WERI-Rb-1 (cell line): ENCODE data around the gene EEF1A2.

ENCODE experiments used
- DNase-seq: peaks from one replicate; pipeline ENCODE4 v3.0.0-alpha.2; 2020
- H3K27ac ChIP-seq: fragments of 250-450 bp; sonication (Bioruptor Pico); 2 replicates; pipeline ENCODE4 v1.5.1; 2020; ENCODE audit warnings: mild to moderate bottlenecking, moderate library complexity
- H3K27me3 ChIP-seq: fragments of 250-450 bp; sonication (Bioruptor Pico); 2 replicates; pipeline ENCODE4 v1.5.1; 2021; ENCODE audit warnings: mild to moderate bottlenecking, low read depth, moderate library complexity; ENCODE audit not compliant: insufficient read depth, severe bottlenecking
- H3K36me3 ChIP-seq: fragments of 250-450 bp; sonication (Bioruptor Pico); 2 replicates; pipeline ENCODE4 v1.5.1; 2020; ENCODE audit warnings: mild to moderate bottlenecking, moderate library complexity
- H3K4me3 ChIP-seq: 2 replicates; pipeline ENCODE4 v1.5.1; 2011; ENCODE audit warnings: low read depth, mild to moderate bottlenecking, control low read depth, low read length
- H3K9me3 ChIP-seq: fragments of 250-450 bp; sonication (Bioruptor Pico); 2 replicates; pipeline ENCODE4 v1.5.1; 2021; ENCODE audit warnings: mild to moderate bottlenecking, moderate library complexity; ENCODE audit not compliant: severe bottlenecking
- TF ChIP-seq, protein P1 (sequence below): IDR thresholded peaks from 2 replicates; pipeline ENCODE4 v1.5.1; 2011; ENCODE audit warnings: low read depth, mild to moderate bottlenecking, control low read depth, inconsistent platforms, low read length

The EEF1A2 gene

DNA sequence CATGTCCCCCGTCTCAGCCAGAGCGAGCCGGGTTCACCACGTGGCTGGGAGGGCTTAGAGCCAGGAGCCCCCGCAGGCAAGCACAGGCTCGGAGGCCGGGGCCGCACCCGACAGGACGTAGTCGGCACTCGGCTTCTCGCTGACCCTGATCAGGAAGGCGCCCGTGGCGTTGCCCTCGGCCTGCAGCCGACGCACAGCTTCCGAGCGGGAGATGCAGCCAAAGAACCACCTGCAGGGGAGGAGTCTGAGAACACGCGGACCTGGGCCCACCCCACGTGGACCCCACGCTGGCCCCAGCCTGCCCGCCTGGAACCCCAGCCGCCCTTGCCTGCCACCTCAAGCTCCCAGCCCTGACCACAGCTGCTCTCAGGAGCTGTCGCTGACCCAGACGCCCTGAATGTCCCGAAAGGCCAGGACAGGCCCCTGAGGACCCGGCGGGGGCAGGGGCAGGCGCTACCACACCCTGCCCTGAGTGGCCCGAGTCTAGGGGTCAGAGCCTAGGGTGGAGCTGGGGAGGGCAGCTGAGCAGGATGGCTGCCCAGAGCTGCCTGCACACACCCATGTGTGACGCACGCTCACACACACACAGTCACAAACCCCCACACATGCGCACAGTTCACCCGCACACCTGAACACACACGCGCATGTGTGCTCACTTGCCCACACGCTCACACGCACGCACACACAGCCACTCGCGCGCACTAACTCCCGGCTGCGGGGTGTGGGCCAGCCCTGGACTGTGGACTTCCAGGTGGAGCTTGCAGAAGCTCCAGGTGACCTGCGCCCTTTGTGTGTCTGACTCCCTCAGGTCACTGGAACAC, 36.2 kb upstream of the EEF1A2 start:
- Histone ChIP-seq H3K4me3 (no peak overlapping the region), H3K36me3 (no peaks in the 10 kb centered on the region), H3K9me3 (no peaks in the 10 kb centered on the region), H3K27ac (no peak overlapping the region), H3K27me3 (no peaks in the 10 kb centered on the region)
- no peak for DNase-seq
- TF ChIP-seq, protein P1, sequence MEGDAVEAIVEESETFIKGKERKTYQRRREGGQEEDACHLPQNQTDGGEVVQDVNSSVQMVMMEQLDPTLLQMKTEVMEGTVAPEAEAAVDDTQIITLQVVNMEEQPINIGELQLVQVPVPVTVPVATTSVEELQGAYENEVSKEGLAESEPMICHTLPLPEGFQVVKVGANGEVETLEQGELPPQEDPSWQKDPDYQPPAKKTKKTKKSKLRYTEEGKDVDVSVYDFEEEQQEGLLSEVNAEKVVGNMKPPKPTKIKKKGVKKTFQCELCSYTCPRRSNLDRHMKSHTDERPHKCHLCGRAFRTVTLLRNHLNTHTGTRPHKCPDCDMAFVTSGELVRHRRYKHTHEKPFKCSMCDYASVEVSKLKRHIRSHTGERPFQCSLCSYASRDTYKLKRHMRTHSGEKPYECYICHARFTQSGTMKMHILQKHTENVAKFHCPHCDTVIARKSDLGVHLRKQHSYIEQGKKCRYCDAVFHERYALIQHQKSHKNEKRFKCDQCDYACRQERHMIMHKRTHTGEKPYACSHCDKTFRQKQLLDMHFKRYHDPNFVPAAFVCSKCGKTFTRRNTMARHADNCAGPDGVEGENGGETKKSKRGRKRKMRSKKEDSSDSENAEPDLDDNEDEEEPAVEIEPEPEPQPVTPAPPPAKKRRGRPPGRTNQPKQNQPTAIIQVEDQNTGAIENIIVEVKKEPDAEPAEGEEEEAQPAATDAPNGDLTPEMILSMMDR, result no peak

DNA sequence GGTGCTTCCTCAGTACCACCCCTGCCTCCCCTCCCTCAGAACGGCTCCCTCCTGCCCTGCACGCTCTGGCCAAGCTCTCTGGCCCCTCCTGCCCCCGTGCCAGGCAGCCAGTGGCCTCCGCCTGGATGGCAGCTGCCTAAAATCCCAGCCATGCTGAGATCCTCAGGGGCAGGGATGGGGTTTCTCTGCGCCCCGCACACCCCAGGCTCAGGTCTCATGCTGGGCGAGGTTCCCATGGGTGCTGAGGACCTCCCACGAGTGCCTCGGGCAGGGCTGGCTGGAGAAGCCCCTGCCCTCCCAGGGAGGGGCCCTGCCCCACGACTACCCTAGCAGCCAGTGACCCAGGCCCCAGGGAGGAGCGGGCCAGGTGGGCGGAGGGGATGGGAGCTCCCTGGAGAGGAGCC, 35.5 kb upstream of the EEF1A2 start:
- H3K27me3 ChIP-seq, result no peaks in the 10 kb centered on the region
- no peak for DNase-seq
- TF ChIP-seq, protein P1, result no peak

DNA sequence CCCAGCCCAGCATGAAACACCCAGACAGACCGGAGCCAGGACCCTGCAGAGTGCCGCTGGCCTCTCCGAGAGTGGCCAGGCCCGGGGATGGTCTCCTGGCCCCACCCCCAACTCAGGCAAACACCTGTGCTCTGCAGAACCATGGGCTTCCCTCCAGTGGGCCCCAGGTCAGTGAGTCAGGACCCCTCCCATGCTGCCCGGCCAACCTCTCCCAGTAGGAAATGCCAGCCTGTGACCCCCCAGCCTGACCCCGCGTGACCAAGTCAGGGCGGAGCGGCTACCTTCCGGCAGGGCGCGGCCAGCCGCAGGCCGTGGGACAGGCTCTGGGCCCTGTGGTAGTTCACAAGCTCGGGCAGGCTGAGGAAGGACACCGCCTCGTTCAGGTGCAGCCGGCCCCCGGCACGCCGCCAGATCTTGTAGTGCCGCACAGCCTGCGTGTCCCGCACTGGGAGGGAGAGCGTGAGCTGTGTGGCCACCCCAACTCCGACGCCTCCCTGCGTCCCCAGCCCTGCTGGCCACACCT, 35.0 kb upstream of the EEF1A2 start:
- Histone ChIP-seq H3K27me3 (no peaks in the 10 kb centered on the region), H3K36me3 (no peaks in the 10 kb centered on the region), H3K4me3 (no peak overlapping the region), H3K27ac (no peak overlapping the region; the same call in 1 of the 2 replicates), H3K9me3 (no peaks in the 10 kb centered on the region)
- TF ChIP-seq, protein P1, result no peak
- peak; percentile 9 for DNase-seq

More for the DNA sequence above, 35.5 kb upstream of the EEF1A2 start:
- Histone ChIP-seq H3K27ac (no peak overlapping the region), H3K36me3 (no peaks in the 10 kb centered on the region), H3K9me3 (no peaks in the 10 kb centered on the region), H3K4me3 (no peak overlapping the region)

DNA sequence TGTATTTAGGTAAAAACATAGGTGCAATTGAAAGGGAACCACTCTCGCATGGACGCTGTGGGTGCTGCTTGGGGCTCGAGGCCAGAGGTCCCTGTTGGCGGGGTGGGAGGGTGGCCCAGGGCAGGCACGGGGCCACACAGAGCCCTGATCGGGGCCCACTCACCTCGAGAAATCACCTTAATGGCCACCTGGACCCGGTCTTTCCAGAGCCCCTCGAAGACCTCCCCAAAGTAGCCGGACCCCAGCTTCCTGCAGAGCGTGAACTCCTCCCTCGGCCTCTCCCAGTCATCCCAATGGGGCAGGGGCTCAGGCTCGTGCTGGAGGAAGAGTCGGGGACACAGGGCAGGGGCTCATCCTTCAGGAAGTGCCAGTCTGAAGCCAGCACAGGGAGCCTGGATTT, 34.5 kb upstream of the EEF1A2 start:
- DNase-seq, result no peak
- no peaks in the 10 kb centered on the region for H3K27me3 ChIP-seq
- TF ChIP-seq, protein P1, result no peak

DNA sequence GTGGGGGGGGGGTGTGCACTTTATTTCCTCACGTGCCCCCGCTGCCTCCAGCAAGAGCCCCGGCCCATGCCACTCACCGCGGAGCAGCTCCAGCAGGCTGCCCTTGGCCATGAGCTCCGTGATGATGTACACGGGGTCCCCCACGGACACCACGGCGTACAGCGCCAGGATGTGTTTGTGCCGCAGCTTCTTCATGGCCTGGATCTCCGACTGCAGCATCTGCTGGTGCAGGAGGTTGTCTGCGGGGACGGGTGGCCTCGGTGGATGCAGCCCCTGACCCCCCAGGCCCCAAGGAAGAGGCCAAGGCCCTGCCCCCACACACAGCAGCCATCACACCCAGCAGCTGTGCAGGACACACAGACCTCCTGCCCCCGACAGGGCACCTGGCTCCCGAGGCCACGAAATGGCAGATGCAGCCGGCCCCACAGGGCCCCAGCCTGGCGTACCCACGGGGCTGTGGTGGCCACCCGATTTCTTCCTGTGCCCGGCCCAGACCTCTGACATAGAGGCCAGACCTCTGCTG, 33.6 kb upstream of the EEF1A2 start:
- Histone ChIP-seq H3K36me3 (no peaks in the 10 kb centered on the region), H3K27me3 (no peaks in the 10 kb centered on the region), H3K4me3 (no peak overlapping the region), H3K27ac (no peak overlapping the region), H3K9me3 (no peaks in the 10 kb centered on the region)
- no peak for DNase-seq
- TF ChIP-seq, protein P1, result no peak

More for the DNA sequence above, 34.5 kb upstream of the EEF1A2 start:
- H3K27ac ChIP-seq, result no peak overlapping the region; the same call in 1 of the 2 replicates
- H3K4me3 ChIP-seq, result no peak overlapping the region
- H3K9me3 ChIP-seq, result no peaks in the 10 kb centered on the region
- H3K36me3 ChIP-seq, result no peaks in the 10 kb centered on the region
